ENCODE data around the gene ACOD1. TPM values are rescaled to one million over a fixed set of nuclear protein-coding genes. Genes with fewer than 3 reads are reported as not detected.

ACOD1 gene
- total and polyA plus RNA-seq, 4 donors, result 0.08 TPM; not detected in 3

DNA sequence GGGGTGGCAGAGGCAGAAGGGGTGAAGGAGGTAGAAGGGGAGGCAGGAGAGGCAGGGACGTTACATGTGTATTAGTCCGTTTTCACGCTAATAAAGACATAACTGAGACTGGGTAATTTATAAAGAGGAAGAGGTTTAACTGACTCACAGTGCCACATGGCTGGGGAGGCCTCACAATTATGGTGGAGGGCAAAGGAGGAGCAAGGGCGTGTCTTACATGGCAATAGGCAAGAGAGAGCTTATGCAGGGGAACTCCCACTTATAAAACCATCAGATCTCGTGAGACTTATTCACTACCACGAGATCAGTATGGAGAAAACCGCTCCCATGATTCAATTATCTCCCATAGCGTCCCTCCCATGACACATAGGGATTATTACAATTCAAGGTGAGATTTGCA, 19.0 kb upstream of the ACOD1 start:
- Histone ChIP-seq H3K27me3 (ENCODE audit: control insufficient read depth in 4 of 4, insufficient read depth in 4 of 4, low read length in 3 of 4) (no peaks in the 10 kb centered on the region), H3K9ac (ENCODE audit: low read depth in 1 of 2, low read length in 2 of 2) (no peak overlapping the region), H3K4me3 (ENCODE audit: low read depth in 1 of 3, low read length in 3 of 3) (no peak overlapping the region), H3K27ac (ENCODE audit: low read depth in 1 of 2, low read length in 2 of 2) (no peak overlapping the region), H3K36me3 (ENCODE audit: control insufficient read depth in 4 of 4, insufficient read depth in 3 of 4, low read depth in 1 of 4, low read length in 3 of 4) (no peaks in the 10 kb centered on the region), H3K9me3 (ENCODE audit: control insufficient read depth in 4 of 4, low read length in 3 of 4) (no peaks in the 10 kb centered on the region), H3K4me1 (ENCODE audit: control insufficient read depth in 4 of 4, insufficient read depth in 4 of 4, low read length in 3 of 4) (no peaks in the 10 kb centered on the region)
- 85% methylated on average over 8 of the region's 8 CpGs for WGBS
- DNase-seq (ENCODE audit: low spot score), result no peak
- no peak for TF ChIP-seq RAD21 (IDR thresholded peaks at IDR 0.05)
- no peak for TF ChIP-seq EGR1 (IDR thresholded peaks at IDR 0.05; ENCODE audit: low read depth in 2 of 2)
- no peak for TF ChIP-seq SP1 (IDR thresholded peaks at IDR 0.05)
- no peak for TF ChIP-seq GABPA (IDR thresholded peaks at IDR 0.05 in 1 of 2, conservative IDR thresholded peaks at IDR 0.05 in 1 of 2)
- TF ChIP-seq, protein P1, sequence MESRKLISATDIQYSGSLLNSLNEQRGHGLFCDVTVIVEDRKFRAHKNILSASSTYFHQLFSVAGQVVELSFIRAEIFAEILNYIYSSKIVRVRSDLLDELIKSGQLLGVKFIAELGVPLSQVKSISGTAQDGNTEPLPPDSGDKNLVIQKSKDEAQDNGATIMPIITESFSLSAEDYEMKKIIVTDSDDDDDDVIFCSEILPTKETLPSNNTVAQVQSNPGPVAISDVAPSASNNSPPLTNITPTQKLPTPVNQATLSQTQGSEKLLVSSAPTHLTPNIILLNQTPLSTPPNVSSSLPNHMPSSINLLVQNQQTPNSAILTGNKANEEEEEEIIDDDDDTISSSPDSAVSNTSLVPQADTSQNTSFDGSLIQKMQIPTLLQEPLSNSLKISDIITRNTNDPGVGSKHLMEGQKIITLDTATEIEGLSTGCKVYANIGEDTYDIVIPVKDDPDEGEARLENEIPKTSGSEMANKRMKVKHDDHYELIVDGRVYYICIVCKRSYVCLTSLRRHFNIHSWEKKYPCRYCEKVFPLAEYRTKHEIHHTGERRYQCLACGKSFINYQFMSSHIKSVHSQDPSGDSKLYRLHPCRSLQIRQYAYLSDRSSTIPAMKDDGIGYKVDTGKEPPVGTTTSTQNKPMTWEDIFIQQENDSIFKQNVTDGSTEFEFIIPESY (IDR thresholded peaks at IDR 0.05), result no peak
- TF ChIP-seq JUND (IDR thresholded peaks at IDR 0.05), result no peak
- no peak for TF ChIP-seq HNF4A (conservative IDR thresholded peaks at IDR 0.05)
- TF ChIP-seq, protein P2, sequence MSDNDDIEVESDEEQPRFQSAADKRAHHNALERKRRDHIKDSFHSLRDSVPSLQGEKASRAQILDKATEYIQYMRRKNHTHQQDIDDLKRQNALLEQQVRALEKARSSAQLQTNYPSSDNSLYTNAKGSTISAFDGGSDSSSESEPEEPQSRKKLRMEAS (IDR thresholded peaks at IDR 0.05), result no peak
- TF ChIP-seq TAF1 (conservative IDR thresholded peaks at IDR 0.05), result no peak
- no peak for TF ChIP-seq FOXA2 (IDR thresholded peaks at IDR 0.05)
- TF ChIP-seq NR2F2 (IDR thresholded peaks at IDR 0.05), result no peak
- no peak for TF ChIP-seq YY1 (IDR thresholded peaks at IDR 0.05)
- TF ChIP-seq, protein P3, sequence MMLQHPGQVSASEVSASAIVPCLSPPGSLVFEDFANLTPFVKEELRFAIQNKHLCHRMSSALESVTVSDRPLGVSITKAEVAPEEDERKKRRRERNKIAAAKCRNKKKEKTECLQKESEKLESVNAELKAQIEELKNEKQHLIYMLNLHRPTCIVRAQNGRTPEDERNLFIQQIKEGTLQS (IDR thresholded peaks at IDR 0.05), result no peak
- TF ChIP-seq, protein P4, sequence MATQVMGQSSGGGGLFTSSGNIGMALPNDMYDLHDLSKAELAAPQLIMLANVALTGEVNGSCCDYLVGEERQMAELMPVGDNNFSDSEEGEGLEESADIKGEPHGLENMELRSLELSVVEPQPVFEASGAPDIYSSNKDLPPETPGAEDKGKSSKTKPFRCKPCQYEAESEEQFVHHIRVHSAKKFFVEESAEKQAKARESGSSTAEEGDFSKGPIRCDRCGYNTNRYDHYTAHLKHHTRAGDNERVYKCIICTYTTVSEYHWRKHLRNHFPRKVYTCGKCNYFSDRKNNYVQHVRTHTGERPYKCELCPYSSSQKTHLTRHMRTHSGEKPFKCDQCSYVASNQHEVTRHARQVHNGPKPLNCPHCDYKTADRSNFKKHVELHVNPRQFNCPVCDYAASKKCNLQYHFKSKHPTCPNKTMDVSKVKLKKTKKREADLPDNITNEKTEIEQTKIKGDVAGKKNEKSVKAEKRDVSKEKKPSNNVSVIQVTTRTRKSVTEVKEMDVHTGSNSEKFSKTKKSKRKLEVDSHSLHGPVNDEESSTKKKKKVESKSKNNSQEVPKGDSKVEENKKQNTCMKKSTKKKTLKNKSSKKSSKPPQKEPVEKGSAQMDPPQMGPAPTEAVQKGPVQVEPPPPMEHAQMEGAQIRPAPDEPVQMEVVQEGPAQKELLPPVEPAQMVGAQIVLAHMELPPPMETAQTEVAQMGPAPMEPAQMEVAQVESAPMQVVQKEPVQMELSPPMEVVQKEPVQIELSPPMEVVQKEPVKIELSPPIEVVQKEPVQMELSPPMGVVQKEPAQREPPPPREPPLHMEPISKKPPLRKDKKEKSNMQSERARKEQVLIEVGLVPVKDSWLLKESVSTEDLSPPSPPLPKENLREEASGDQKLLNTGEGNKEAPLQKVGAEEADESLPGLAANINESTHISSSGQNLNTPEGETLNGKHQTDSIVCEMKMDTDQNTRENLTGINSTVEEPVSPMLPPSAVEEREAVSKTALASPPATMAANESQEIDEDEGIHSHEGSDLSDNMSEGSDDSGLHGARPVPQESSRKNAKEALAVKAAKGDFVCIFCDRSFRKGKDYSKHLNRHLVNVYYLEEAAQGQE (IDR thresholded peaks at IDR 0.05), result no peak
- TF ChIP-seq, protein P5, sequence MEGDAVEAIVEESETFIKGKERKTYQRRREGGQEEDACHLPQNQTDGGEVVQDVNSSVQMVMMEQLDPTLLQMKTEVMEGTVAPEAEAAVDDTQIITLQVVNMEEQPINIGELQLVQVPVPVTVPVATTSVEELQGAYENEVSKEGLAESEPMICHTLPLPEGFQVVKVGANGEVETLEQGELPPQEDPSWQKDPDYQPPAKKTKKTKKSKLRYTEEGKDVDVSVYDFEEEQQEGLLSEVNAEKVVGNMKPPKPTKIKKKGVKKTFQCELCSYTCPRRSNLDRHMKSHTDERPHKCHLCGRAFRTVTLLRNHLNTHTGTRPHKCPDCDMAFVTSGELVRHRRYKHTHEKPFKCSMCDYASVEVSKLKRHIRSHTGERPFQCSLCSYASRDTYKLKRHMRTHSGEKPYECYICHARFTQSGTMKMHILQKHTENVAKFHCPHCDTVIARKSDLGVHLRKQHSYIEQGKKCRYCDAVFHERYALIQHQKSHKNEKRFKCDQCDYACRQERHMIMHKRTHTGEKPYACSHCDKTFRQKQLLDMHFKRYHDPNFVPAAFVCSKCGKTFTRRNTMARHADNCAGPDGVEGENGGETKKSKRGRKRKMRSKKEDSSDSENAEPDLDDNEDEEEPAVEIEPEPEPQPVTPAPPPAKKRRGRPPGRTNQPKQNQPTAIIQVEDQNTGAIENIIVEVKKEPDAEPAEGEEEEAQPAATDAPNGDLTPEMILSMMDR (IDR thresholded peaks at IDR 0.05; ENCODE audit: low read depth, low read length, missing input control), result no peak
- no peak for TF ChIP-seq HNF4G (IDR thresholded peaks at IDR 0.05)

DNA sequence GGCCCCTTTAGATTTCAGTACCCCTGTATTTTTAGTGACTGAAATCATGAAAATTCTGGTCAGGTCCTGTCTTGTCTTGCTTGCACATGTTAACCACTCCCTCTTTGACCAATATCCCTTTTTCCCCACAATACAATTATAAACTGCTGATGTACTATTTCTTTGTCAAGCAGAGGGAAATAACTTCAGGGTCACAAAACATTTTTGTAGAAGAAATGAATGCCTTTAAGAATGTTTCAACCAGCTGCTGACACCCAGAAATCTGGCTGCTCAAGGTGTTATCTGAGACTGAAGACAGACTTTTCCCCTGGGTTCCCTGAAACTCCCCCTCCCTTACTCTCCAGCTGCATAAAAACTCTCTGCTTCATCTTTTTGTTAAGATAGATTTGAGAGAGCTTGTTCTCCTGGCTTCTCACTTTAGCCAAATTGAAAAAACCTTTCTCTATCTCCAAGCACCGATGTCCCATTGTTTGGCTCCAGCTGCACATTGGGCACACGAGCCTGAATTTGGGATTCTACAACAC, 18.4 kb upstream of the ACOD1 start:
- Histone ChIP-seq H3K4me1 (ENCODE audit: control insufficient read depth in 4 of 4, insufficient read depth in 4 of 4, low read length in 3 of 4) (no peaks in the 10 kb centered on the region), H3K27ac (ENCODE audit: low read depth in 1 of 2, low read length in 2 of 2) (no peak overlapping the region), H3K36me3 (ENCODE audit: control insufficient read depth in 4 of 4, insufficient read depth in 3 of 4, low read depth in 1 of 4, low read length in 3 of 4) (no peaks in the 10 kb centered on the region), H3K4me3 (ENCODE audit: low read depth in 1 of 3, low read length in 3 of 3) (no peak overlapping the region), H3K9ac (ENCODE audit: low read depth in 1 of 2, low read length in 2 of 2) (no peak overlapping the region), H3K27me3 (ENCODE audit: control insufficient read depth in 4 of 4, insufficient read depth in 4 of 4, low read length in 3 of 4) (no peaks in the 10 kb centered on the region), H3K9me3 (ENCODE audit: control insufficient read depth in 4 of 4, low read length in 3 of 4) (no peaks in the 10 kb centered on the region)
- DNase-seq (ENCODE audit: low spot score), result no peak
- 68% methylated on average over 2 of the region's 2 CpGs for WGBS
- TF ChIP-seq, protein P3 (IDR thresholded peaks at IDR 0.05), result no peak
- TF ChIP-seq SP1 (IDR thresholded peaks at IDR 0.05) (no peak), GABPA (IDR thresholded peaks at IDR 0.05 in 1 of 2, conservative IDR thresholded peaks at IDR 0.05 in 1 of 2) (no peak), EGR1 (IDR thresholded peaks at IDR 0.05; ENCODE audit: low read depth in 2 of 2) (no peak), YY1 (IDR thresholded peaks at IDR 0.05) (no peak), FOXA1 (IDR thresholded peaks at IDR 0.05) (no peak)
- TF ChIP-seq, protein P5 (IDR thresholded peaks at IDR 0.05; ENCODE audit: low read depth, low read length, missing input control), result no peak
- TF ChIP-seq, protein P1 (IDR thresholded peaks at IDR 0.05), result no peak

Measured in liver (tissue), 9 donors.